SK-N-SH (cell line): Measurements from ENCODE around the gene SMAD4. TPM values are rescaled to one million over a fixed set of nuclear protein-coding genes. Genes with fewer than 3 reads are reported as not detected.

Experiments
- CTCF ChIA-PET: fragments of 300-600, 350-600 bp; formaldehyde crosslinking; extraction: SDS; loops from one replicate; lab custom pipeline; 2021; lab: Yijun Ruan, JAX
- POLR2A ChIA-PET: fragments of 350-600 bp; sonication (Branson Sonifier 250); formaldehyde crosslinking; extraction: SDS; loops from one replicate; lab custom pipeline; 2020; ENCODE audit warnings: antibody characterized with exemption, inconsistent platforms; lab: Yijun Ruan, JAX
- DNase-seq: peaks from one replicate; pipeline ENCODE4 v3.0.0; 2012
- H2AFZ ChIP-seq: fragments of 200-600 bp; sonication (generic); 2 replicates; pipeline ENCODE4 v1.8.1; 2016; ENCODE audit warnings: antibody characterized with exemption, mild to moderate bottlenecking, low read depth
- H3F3A ChIP-seq: fragments of 200-600 bp; sonication (generic); replicated peaks from 2 replicates; pipeline ENCODE3; 2016; ENCODE audit warnings: antibody characterized with exemption, mild to moderate bottlenecking; ENCODE audit not compliant: insufficient read depth
- H3K27ac ChIP-seq, 2 experiments: fragments of 200-500 bp in 1 of 2; fragments of 200-600 bp in 1 of 2; sonication (Bioruptor generic) in 1 of 2; sonication (generic), shearing (Covaris generic) in 1 of 2; 2 replicates each; pipeline versions ENCODE4 v1.5.1 to v1.6.1; 2014 to 2016; ENCODE audit warnings: low read depth in 2 of 2, inconsistent platforms in 1 of 2, low read length in 1 of 2, mild to moderate bottlenecking in 1 of 2, mixed read lengths in 1 of 2
- H3K27me3 ChIP-seq: fragments of 200-600 bp; sonication (generic), shearing (Covaris generic); 2 replicates; pipeline ENCODE4 v1.6.1; 2016; ENCODE audit warnings: mixed run types; ENCODE audit not compliant: insufficient read depth
- H3K36me3 ChIP-seq, 2 experiments: fragments of 200-500 bp in 1 of 2; fragments of 200-600 bp in 1 of 2; sonication (Bioruptor generic) in 1 of 2; sonication (generic) in 1 of 2; replicated peaks in 1 of 2; 2 replicates each; pipeline versions ENCODE3 to v1.5.1; 2014 to 2016; ENCODE audit warnings: low read length in 1 of 2, mild to moderate bottlenecking in 1 of 2; ENCODE audit not compliant: insufficient read depth in 2 of 2, control insufficient read depth in 1 of 2
- H3K4me1 ChIP-seq, 2 experiments: fragments of 200-500 bp in 1 of 2; fragments of 200-600 bp in 1 of 2; sonication (Bioruptor generic) in 1 of 2; sonication (generic), shearing (Covaris generic) in 1 of 2; 2 replicates each; pipeline versions ENCODE4 v1.5.1 to v1.6.1; 2014 to 2016; ENCODE audit warnings: low read depth in 1 of 2, low read length in 1 of 2, mixed run types in 1 of 2; ENCODE audit not compliant: insufficient read depth in 2 of 2, control insufficient read depth in 1 of 2
- H3K4me2 ChIP-seq: fragments of 200-600 bp; sonication (generic), shearing (Covaris generic); 2 replicates; pipeline ENCODE4 v1.6.1; 2017; ENCODE audit warnings: mixed run types
- H3K4me3 ChIP-seq, 2 experiments: fragments of 200-500 bp in 1 of 2; fragments of 200-600 bp in 1 of 2; sonication (Bioruptor generic) in 1 of 2; sonication (generic), shearing (Covaris generic) in 1 of 2; 2 replicates each; pipeline versions ENCODE4 v1.5.1 to v1.8.1; 2014 to 2016; ENCODE audit warnings: low read depth in 2 of 2, inconsistent platforms in 1 of 2, low read length in 1 of 2, mild to moderate bottlenecking in 1 of 2, mixed read lengths in 1 of 2, moderate library complexity in 1 of 2
- H3K79me2 ChIP-seq: fragments of 200-600 bp; sonication (generic); 2 replicates; pipeline ENCODE4 v1.8.1; 2017; ENCODE audit warnings: mild to moderate bottlenecking; ENCODE audit not compliant: insufficient read depth
- H3K9ac ChIP-seq: fragments of 200-600 bp; sonication (generic); 2 replicates; pipeline ENCODE4 v1.6.1; 2017; ENCODE audit warnings: mixed run types
- H3K9me2 ChIP-seq: fragments of 200-600 bp; sonication (generic); 2 replicates; pipeline ENCODE4 v1.6.1; 2017; ENCODE audit warnings: mixed run types
- H3K9me3 ChIP-seq: fragments of 200-600 bp; sonication (generic); 2 replicates; pipeline ENCODE4 v1.6.1; 2017; ENCODE audit warnings: mixed run types, mild to moderate bottlenecking, moderate library complexity
- H4K20me1 ChIP-seq: fragments of 200-600 bp; sonication (generic); 2 replicates; pipeline ENCODE4 v1.6.1; 2017; ENCODE audit warnings: mild to moderate bottlenecking, mixed run types; ENCODE audit not compliant: insufficient read depth
- CTCF ChIP-seq: fragments of 200-600 bp; sonication (generic); IDR thresholded peaks from 2 replicates; pipeline ENCODE4 v1.6.1; 2017; ENCODE audit warnings: antibody characterized with exemption, mild to moderate bottlenecking, moderate library complexity
- EP300 ChIP-seq, 2 experiments: IDR thresholded peaks; 2 replicates each; pipeline versions ENCODE4 v1.4.0 to v1.6.1; 2012; ENCODE audit warnings: borderline replicate concordance in 1 of 2, low read depth in 1 of 2, low read length in 1 of 2
- FOXM1 ChIP-seq: IDR thresholded peaks from 2 replicates; pipeline ENCODE4 v1.4.0; 2012; ENCODE audit warnings: low read depth, mild to moderate bottlenecking
- GATA2 ChIP-seq: sonication (generic); formaldehyde crosslinking; IDR thresholded peaks from 2 replicates; pipeline ENCODE4 v1.5.0; 2020; ENCODE audit warnings: mild to moderate bottlenecking, missing genetic modification reagents
- JUND ChIP-seq: IDR thresholded peaks from 2 replicates; pipeline ENCODE4 v1.4.0; 2012
- MAX ChIP-seq: IDR thresholded peaks from 2 replicates; pipeline ENCODE4 v1.4.0; 2012; ENCODE audit warnings: low read depth
- MXI1 ChIP-seq: IDR thresholded peaks from 2 replicates; pipeline ENCODE4 v1.6.1; 2012; ENCODE audit warnings: mild to moderate bottlenecking, low read depth, low read length, improper control_type of control experiment
- NFIC ChIP-seq: IDR thresholded peaks from 2 replicates; pipeline ENCODE4 v1.4.0; 2012; ENCODE audit warnings: borderline replicate concordance
- NRF1 ChIP-seq: IDR thresholded peaks from 2 replicates; pipeline ENCODE4 v1.6.1; 2012; ENCODE audit warnings: low read depth, mild to moderate bottlenecking, low read length
- POLR2AphosphoS5 ChIP-seq: IDR thresholded peaks from 2 replicates; pipeline ENCODE4 v1.6.1; 2012; ENCODE audit warnings: low read depth, low read length
- RXRA ChIP-seq: IDR thresholded peaks from 2 replicates; pipeline ENCODE4 v1.4.0; 2012; ENCODE audit warnings: low read depth, mild to moderate bottlenecking, borderline replicate concordance
- SMC3 ChIP-seq: IDR thresholded peaks from 2 replicates; pipeline ENCODE4 v1.6.1; 2012; ENCODE audit warnings: low read depth, low read length, improper control_type of control experiment
- TCF12 ChIP-seq: IDR thresholded peaks from 2 replicates; pipeline ENCODE4 v1.4.0; 2012
- USF2 ChIP-seq: fragments of 150-350 bp; IDR thresholded peaks from 2 replicates; pipeline ENCODE4 v1.6.1; 2017; ENCODE audit warnings: antibody characterized with exemption, low read length, low read depth, borderline replicate concordance
- ZBTB33 ChIP-seq: IDR thresholded peaks from 2 replicates; pipeline ENCODE4 v1.4.0; 2012; ENCODE audit warnings: low read depth, borderline replicate concordance
- polyA plus RNA-seq, 3 experiments: library from polyadenylated mRNA; depleted of rRNA; stranded (reverse); fragments of >200 nt; gene quantifications; 2 replicates each; pipeline ENCODE4 v1.2.3, GENCODE V29; 2012

The SMAD4 gene
- polyA plus RNA-seq, 1 of the 3 experiments (the other 2 are of a cell fraction), result 43.3 TPM

- TF ChIP-seq RXRA (no peak), TCF12 (no peak), GATA2 (CRISPR knock-in tag) (no peak), SMC3 (no peak), FOXM1 (no peak), EP300 (IDR thresholded peaks at IDR 0.05; ENCODE audit: borderline replicate concordance in 1 of 2, low read depth in 1 of 2, low read length in 1 of 2) (no peak), MXI1 (no peak), USF2 (no peak), NFIC (no peak), POLR2AphosphoS5 (no peak), ZBTB33 (no peak), NRF1 (no peak), JUND (no peak), CTCF (no peak), MAX (no peak)
- TF ChIP-seq, all 33 proteins: peak for 0
- H3K4me1 ChIP-seq, result no peaks in the 10 kb centered on the region
- H3K9ac ChIP-seq, result no peak overlapping the region
- H3K79me2 ChIP-seq, result no peaks in the 10 kb centered on the region
- H3K27ac ChIP-seq, result no peak overlapping the region
- no peak overlapping the region for H3K4me3 ChIP-seq
- H3F3A ChIP-seq, result no peaks in the 10 kb centered on the region
- H3K36me3 ChIP-seq, result no peaks in the 10 kb centered on the region
- H3K9me3 ChIP-seq, result no peaks in the 10 kb centered on the region
- no peaks in the 10 kb centered on the region for H3K27me3 ChIP-seq
- ChIA-PET CTCF (interaction anchor here (1.2 kb wide), 1 partner anchor 22 kb away, joined by 5 read pairs; the partner anchor contains the start of gene SMAD4), POLR2A (interaction anchor here (0.9 kb wide), 1 partner anchor 41 kb away, joined by 3 read pairs; the partner anchor contains the start of gene ELAC1)
- no peak overlapping the region for H3K4me2 ChIP-seq
- no peak for DNase-seq
- no peaks in the 10 kb centered on the region for H4K20me1 ChIP-seq
- H2AFZ ChIP-seq, result no peak overlapping the region
- no peaks in the 10 kb centered on the region for H3K9me2 ChIP-seq
Observed at GRCh38 chr18:51009072-51009471, 20.9 kb upstream of the SMAD4 start.
